NOMO-1 treated with DMSO at 0.1 percent for 48 hours (cell line): ENCODE measurements around the gene GABRA4.

ENCODE experiments used
- DNase-seq: peaks from one replicate; lab custom pipeline; 2025; ENCODE audit not compliant: unreplicated experiment; lab: John Stamatoyannopoulos, UW

Gene GABRA4

GRCh38 chr4:46993075-46994006 lies at the start of gene GABRA4:
Gene GABRA4 (minus strand): TSS chr4:46993581. CDS start chr4:46993424, 157 bp downstream.
- peak; percentile 14 for DNase-seq

GRCh38 chr4:47040828-47041227 lies 47.4 kb upstream of the GABRA4 start:
- no peak for DNase-seq

GRCh38 chr4:47038263-47038662 lies 44.9 kb upstream of the GABRA4 start:
- no peak for DNase-seq

DNA sequence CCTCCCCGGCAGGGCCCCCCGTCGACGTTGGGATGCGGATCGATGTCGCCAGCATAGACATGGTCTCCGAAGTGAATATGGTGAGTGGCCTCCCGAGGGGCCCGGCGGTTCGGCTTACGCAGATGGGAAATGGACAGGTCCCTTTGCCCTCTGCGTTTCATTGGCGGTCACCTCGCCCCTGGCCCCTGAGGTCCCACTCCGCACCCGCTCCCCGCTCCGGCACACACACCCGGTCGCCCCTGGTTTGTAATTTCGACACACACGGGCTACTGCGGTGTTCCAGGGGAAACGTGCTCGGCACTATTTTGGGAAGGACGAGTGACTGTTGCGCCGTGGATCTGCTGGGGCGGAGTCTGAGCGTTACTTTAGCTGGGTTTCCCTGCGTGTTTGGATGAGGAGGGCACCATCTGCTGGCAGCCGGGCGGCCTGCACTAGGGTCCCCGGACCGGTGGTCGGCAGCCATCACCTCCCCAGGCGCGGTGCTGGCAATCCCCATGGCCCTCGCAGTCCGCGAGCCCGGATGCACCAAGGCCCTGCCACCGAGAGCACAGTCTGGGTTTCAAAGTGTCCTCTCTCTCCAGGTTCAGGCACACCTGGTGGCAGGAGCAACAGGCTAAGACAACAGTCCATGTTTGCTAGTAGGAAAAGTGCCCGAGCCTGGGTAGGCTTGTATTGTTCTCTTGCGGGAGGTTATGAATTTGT lies 39.2 kb upstream of the GABRA4 start:
- peak; percentile 58 for DNase-seq

DNA sequence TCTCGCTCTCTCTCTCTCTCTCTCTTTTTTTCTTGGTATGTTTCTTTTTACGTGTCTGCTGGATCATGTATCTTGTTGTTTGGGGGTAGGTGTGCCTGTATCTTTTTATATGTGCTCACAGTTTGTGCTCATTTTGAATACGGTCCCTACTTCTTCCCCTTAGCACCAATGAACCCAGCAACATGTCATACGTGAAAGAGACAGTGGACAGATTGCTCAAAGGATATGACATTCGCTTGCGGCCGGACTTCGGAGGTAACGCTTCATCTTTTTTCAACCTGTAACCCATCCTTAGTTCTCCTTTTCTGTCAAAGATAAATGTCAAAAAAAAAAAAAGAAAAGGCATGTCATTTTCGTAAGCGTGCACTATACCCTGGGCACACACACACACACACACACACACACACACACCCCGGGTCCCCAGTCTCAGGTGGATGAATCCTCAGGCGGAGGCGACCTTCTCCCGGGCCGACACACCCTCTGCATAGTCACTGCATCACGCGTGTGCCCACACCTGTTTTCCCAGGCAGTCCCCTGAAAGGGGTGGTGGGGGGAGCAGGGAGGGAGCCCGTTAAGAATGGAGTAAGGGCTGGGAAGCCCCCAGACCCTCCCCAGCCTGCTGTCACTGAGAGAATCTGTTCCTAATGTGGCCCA lies 38.5 kb upstream of the GABRA4 start:
- DNase-seq = peak; percentile 52

DNA sequence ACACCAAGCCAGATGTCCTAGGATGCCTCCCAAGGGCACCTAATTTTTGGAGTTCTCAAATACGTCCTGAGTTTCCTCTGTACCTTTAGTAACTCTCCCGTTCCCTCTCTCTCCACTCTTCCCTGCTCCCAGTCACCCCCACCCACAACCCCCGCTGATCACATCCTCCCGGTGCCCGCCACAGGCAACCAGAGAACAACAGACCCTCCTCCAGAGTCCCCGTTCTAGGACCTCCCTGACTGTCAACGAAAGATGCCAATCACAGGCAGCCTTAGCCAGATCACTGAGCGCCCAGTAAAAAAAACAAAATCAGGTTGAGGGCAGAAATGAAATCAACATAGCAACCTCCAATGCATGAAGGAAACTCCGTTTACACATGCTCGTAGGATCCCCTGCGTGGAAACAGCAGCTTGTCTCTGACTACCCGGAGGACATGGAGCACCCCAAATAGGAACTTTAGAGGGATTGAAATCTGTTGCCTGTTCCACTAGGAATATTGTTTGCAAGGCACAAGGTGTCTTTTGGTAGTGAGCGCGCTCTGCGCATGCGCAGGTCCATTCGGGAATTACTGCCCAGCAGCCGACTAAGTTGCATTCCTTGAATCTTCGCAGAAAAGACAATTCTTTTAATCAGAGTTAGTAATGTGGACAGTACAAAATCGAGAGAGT lies 37.8 kb upstream of the GABRA4 start, which contains the start of gene GABRB1:
Gene GABRB1 (plus strand): TSS at position 557 of the 668 bp plus-strand sequence.
- no peak for DNase-seq

- peak; percentile 4 for DNase-seq
Measured at GRCh38 chr4:47017494-47017893, 24.1 kb upstream of the GABRA4 start.

- DNase-seq = no peak
Measured at GRCh38 chr4:47017081-47017480, 23.7 kb upstream of the GABRA4 start.

DNA sequence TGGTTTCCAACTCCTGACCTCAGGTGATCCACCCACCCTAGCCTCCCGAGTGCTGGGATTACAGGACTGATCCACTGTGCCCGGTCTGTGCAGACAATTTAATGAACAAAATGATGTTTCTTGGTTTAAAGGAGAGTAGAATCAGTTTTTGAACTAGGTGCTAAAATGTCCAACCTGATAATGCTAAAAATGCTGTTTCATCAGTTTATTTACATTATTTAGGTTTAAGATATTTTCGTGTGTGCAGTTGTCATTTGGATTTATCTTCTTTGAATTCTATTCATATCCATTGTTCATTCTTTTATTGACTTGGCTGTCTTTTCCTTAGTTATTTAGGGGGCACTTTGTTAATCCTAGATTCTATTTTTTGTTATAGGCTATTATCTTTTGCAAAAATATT lies 20.0 kb upstream of the GABRA4 start:
- DNase-seq = no peak

GRCh38 chr4:47012676-47013075 lies 19.3 kb upstream of the GABRA4 start:
- DNase-seq = no peak

DNA sequence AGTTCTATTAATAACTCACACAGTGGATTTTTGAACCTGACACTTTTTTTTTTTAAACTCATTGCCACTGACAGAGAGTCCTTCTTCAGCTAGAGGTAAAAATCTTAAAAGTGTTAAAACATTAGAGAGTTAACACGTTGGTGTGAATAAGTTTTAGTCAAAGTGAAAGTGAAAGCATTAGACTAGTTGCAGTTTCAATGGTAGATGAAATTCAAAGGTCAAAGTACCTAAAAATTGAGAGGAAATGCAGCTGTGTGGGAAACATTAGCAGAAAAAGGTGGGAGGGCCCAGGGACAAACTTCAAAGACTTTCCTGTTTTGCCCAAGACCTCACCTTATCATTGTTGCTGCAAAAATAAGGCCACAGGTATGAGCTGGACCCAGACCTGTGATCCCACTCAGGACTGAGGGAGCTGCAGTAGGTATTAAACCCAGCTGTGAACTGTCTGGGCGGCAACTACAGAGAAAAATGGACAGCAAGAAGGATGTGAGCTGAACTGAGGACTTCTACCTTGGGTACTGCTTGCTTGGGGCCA lies 17.6 kb upstream of the GABRA4 start:
- peak; percentile 19 for DNase-seq

DNA sequence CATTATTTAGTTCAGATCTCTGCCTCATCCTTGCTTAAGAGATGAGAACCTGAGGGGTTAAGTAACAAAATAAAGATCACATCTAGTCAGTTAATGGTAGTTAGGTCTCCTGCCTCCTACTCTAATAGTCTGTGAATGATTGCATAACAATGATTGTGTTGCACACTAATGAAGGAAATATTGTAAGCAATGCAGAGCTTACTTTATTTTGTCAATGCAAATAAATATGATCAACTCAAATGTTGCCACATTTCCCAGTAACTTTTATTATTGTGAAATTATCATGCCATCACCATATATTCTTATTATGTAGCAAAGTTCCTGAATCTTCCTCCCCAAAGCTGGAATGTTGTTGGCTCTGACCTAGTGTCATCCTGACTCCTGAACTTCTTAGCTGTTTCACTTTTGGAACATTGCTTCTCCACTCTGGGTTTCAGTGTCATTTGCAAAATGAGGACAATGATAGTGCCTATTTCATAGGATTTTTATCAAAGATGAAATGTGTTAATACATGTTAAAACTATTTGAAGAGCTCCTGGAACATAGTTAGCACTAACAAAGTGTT lies 17.0 kb upstream of the GABRA4 start:
- DNase-seq = no peak

DNA sequence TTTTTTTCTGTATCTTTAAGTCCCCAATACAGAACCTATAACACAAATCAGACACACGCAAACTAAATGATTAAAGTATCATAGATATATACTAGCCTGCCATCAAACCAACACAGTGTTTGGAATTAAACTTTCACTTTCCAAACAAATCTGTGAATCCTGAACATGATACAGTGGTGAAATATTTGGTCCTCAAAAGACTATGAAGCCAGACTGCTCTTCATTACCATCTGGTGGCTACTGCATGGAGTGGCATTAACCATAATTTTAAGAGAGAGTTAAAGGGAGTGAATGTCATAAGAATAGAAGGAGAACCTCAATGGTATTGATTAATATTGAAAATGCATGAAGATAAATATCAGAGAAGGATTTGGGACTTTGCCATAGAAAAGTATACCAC lies 9.2 kb upstream of the GABRA4 start:
- peak; percentile 26 for DNase-seq

DNA sequence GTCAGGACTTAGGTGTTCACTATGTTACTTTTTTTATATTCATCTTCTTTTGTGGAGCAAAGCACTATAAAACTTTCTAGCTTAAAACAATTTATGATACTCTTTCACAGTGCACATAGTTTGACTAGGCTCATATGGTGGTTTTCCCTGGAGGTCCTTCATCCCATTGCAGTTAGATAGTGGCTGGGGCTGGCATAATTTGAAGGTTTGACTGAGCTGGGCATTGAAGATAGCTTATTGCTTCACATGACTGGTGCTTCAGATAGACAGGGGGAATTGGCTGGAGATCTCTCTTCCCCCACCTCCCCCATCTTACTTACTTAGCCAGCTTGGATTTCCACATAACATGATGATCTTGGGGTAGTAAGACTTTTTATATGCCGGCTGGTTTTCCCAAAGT lies 7.0 kb upstream of the GABRA4 start:
- DNase-seq = no peak

DNA sequence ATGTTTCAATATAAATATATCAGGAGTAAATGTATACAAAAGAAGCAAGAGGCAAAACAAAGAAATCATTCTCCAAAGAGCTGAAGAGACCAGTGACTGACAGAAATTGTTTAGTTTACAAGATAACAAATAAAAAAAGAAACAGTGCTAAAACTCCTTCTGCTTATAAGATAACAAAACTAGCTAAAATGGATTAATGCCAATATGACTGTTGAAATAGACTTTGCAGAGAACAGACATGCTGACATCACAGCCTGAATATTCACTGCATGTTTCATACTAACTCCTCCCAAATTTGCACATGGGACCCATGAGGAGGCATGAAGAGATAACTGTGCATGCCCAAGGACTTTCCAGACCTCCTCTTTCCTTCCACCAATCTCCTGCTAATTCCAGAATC lies 6.2 kb upstream of the GABRA4 start:
- no peak for DNase-seq

GRCh38 chr4:46994007-46994405 lies 625 bp upstream of the GABRA4 start:
- DNase-seq = peak; percentile 6

- DNase-seq = no peak
Measured at GRCh38 chr4:46992338-46992737, 1.0 kb downstream of the GABRA4 start.

GRCh38 chr4:46986922-46987638 lies 6.3 kb downstream of the GABRA4 start:
- DNase-seq = peak; percentile 31

- DNase-seq = no peak
Measured at GRCh38 chr4:46984781-46985180, 8.6 kb downstream of the GABRA4 start.

DNA sequence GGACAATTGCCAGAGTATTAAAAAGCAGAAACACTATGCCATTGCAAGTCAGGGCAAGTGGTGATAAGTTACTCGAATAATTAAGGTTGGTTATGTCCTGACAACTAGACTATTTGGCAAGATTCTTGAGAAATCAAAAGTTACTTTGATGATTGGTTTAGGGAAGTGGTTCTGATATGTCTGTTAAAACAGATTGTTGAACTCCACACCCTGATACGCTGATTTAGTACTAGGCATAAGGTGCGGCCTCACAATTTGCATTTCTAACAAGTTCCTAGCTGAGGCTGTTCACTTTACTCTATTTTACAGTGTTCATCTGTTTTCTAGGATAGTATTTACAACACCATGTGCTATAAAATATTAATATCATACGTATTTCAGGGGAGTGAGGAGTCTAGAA lies 12.5 kb downstream of the GABRA4 start:
- DNase-seq = peak; percentile 88
